ENCODE data around the gene DVL2.
"Not testable (repeated sequence)": the region's sequence is repeated elsewhere in the genome, so short reads cannot be mapped to it uniquely, and the experiment has no call there.

The DVL2 gene

DNA sequence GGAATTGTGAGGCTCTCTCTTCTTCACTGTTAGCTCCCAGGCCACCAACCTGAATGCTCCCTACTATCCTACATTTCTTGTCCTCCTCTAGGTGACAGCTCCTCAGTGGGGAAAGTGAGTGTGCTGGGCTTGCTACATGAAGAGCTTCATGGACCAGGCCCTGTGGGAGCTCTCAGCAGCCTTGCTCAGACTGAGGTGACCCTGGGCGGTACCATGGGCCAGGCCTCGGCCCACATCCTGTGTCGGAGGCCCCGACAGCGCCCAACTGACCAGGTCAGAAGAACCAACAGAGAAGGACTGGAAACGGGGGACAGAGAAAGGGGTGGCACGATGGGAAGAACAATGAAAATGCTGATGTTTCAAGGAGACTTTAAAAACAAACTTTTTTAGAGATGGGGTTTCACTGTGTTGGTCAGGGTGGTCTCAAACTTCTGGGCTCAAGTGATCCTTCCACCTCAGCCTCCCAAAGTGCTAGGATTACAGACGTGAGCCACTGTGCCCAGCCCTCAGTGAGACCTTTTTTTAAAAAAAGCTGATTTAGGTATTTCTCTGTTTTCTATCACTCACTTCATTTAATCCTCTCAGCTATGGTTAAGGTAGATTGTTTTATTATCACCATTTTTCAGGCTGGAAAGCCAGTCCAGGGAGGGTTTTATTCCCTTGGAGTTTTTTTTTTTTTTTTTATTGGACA is 22.6 kb upstream of the DVL2 start:
- DNase-seq (ENCODE audit: low read depth) = no peak

- DNase-seq (ENCODE audit: low read depth) = no peak
Observed at GRCh38 chr17:7254511-7254910, 20.2 kb upstream of the DVL2 start.

GRCh38 chr17:7253082-7253481 is 18.8 kb upstream of the DVL2 start:
- no peak for DNase-seq (ENCODE audit: low read depth)

DNA sequence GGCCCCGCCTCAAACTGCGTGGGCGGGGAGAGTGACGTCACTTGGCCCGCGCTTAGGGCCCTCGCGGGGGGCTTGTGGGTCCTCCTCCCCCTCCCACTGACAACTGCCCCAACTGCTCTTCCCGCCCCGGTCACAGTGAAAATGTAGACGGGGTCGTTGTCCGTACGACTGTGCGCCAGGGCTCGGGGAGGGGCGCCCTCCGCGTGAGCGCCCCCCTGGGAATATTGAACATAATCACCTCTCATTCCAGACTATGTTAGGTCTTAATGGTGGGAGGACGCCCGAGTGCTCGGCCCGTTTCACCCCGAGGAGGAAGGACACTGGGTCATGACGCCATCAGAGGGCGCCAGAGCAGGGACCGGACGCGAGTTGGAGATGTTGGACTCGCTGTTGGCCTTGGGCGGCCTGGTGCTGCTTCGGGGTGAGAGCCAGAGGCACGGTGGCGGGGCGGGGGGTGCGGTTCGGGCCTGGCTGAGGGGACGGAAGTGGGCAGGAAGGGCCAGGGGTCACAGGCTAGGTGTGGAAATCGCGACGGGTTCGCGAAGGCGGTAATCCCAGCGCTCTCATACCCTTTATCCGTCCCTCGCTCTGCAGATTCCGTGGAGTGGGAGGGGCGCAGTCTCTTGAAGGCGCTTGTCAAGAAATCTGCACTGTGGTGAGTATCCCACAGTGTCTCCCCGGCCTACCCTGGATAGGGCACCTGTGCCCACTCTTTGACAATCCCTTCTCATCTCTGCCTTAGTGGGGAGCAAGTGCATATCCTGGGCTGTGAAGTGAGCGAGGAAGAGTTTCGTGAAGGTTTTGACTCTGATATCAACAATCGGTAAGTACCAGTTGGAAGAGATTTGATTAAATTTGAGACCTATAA is 18.1 kb upstream of the DVL2 start, which contains the start of gene ELP5:
TSS of gene ELP5 (plus strand) at position 40 of the 868 bp plus-strand sequence. CDS start at position 376, 336 bp downstream.
- DNase-seq (ENCODE audit: low read depth) = peak; percentile 73

- DNase-seq (ENCODE audit: low read depth) = peak; percentile 98
Observed at GRCh38 chr17:7251661-7252175, 17.4 kb upstream of the DVL2 start, which contains the start of gene CTDNEP1. Gene CTDNEP1 (minus strand): TSS chr17:7251734. CDS start chr17:7251296, 438 bp downstream.

DNA sequence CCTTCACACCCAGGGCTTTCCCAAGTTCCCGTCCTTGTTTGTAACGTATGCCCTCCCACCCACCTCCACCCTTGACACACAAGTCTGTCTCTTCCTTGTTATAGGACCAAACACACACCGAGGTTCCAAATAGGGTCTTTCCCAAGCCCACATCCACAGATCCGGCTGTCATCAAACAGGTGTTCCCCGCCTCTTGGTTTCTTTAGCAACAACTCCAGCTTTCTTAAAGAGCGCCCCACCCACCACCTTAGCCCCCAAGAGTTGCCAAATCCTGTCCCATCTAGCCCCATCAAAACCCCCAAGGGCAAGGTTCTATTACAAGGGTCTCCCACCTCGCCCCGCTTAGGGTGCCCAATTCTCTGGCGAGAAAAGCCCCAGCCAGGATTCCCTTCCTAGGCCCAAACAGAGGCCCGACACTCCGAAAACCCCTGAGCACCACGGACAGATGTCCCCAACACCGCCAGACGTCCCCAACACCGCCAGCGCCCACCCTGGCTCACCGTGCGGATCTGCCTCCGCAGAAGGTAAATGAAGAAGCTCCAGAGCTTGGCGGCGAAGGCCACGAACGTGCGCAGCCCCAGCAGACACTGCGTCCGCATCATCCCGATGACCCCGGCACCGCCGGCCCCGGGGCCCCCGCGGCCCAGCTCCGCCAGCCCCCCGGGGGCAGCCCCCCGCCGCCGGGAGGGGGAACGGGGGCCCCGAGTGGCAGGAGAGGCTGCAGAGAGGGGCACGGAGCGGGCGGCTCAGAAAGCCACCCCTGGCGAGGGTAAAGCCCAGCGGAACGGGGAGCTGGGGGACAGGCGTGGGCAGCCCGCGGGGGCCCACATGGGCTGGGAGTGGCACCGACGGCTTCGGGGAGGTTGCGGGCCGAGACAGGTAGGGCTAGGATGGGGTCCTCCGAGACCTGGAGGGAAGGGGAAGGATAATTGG is 16.6 kb upstream of the DVL2 start:
- DNase-seq (ENCODE audit: low read depth) = no peak

- DNase-seq (ENCODE audit: low read depth) = no peak
Observed at GRCh38 chr17:7249830-7250229, 15.5 kb upstream of the DVL2 start.

GRCh38 chr17:7249214-7249613 is 14.9 kb upstream of the DVL2 start:
- no peak for DNase-seq (ENCODE audit: low read depth)

DNA sequence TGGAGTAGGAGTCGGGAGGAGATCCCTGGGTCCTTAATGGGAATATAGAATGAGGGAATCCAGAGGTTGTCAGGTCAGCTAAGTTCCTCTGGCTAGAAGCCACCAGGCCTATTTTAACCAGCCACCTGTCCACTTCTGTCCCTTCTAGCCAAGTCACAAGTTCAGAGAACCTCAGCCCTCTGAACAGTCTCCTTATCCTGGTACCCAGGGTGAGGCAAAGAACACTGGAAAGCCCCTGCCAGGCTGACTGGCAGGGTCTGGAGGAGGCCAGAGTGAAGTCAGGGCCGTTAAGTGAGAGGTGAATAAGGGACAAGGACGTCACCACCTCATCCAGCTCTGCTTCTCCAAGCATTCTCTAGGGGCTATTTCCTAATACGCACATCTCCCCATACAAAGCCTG is 14.5 kb upstream of the DVL2 start:
- no peak for DNase-seq (ENCODE audit: low read depth)

GRCh38 chr17:7246779-7247178 is 12.5 kb upstream of the DVL2 start:
- DNase-seq (ENCODE audit: low read depth) = no peak

GRCh38 chr17:7243838-7244237 is 9.5 kb upstream of the DVL2 start:
- not testable (repeated sequence) for DNase-seq (ENCODE audit: low read depth)

GRCh38 chr17:7243453-7243729 is 9.1 kb upstream of the DVL2 start:
- no peak for DNase-seq (ENCODE audit: low read depth)

GRCh38 chr17:7242717-7243452 is 8.6 kb upstream of the DVL2 start:
- DNase-seq (ENCODE audit: low read depth) = peak; percentile 86

- DNase-seq (ENCODE audit: low read depth) = peak; percentile 94
Observed at GRCh38 chr17:7241783-7242716, 7.7 kb upstream of the DVL2 start, which contains the start of gene GABARAP. Gene GABARAP (minus strand): TSS chr17:7242449. CDS start chr17:7242330, 119 bp downstream.

- DNase-seq (ENCODE audit: low read depth) = no peak
Observed at GRCh38 chr17:7241090-7241733, 6.9 kb upstream of the DVL2 start.

DNA sequence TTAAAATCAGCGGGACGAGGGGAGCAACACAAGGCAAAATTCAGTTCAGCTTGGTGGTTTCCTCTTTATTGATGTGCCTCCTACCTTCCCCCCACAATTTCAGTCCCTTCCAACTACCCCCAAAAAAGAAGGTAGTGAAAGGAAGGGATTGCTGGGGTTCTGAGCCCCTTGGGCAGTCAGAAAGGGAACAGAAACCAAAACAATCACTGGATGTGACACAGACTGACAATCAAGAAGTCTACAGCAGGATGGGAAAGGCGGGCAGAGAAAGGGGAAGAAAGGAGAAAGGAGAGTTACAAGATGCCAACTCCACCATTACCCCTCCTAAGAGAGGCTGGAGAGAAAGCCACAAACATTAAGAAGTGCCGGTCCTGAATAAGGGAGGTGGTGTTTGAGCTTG is 6.1 kb upstream of the DVL2 start:
- DNase-seq (ENCODE audit: low read depth) = no peak

DNA sequence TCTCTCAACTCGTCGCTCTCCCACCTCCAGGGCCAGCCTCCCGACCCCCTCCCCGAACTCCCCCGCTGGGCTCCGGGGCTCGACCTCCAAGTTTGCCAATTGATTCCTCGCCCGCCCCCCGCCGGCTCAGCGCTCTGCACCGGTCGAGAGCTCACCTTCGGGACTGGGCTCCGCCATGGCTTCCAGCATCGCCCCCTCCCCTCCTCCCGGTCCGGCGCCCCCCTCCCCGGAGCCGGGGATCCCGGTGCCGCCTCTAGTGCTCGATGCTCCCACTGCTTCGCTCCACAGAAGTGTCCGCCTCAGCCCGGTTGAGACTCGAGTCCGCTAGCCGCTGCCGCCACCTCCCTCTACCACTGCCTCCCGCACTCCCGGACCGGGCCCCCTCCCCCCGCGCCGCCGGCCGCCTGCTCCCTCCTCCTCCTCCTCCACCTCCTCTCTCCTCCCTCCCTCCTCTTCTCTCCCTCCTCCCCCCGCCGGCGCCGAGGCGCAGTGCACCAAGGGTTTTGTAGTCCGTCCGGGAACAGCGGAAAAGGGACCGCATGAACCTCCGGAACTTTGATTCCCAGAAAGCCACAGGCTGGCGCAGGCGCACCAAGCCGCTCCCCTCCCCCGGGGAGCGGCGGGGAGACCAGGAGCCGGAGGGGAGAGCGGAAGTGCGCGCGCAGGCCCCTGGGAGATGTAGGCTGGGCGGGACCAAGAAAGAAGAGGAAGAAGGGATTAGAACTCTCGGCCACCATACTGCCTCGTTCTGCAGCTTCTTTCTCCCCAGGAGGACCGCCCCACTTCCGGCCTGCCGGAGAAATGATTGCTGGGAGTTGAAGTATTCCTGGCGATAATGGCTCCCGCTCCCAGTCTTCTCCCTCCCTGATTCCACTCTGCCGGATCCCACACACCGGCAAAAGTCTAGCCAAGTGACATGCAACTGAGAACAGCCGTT is 5.0 kb upstream of the DVL2 start, which contains the start of gene PHF23:
TSS of gene PHF23 (minus strand) at position 367 of the 937 bp plus-strand sequence. CDS start at position 189, 178 bp downstream.
- peak; percentile 94 for DNase-seq (ENCODE audit: low read depth)

GRCh38 chr17:7238420-7239090 is 4.2 kb upstream of the DVL2 start:
- no peak for DNase-seq (ENCODE audit: low read depth)
